Vagina (tissue), 2 donors: ENCODE measurements around the gene RRP12.

ENCODE experiments used
- POLR2A ChIP-seq, 2 donors: fragments of 450-650 bp; IDR thresholded peaks; one replicate each; pipeline ENCODE4 v1.6.1; 2017; ENCODE audit warnings: antibody characterized with exemption in 2 of 2, mild to moderate bottlenecking in 2 of 2, moderate library complexity in 2 of 2
- POLR2AphosphoS5 ChIP-seq, 2 donors: sonication (generic); formaldehyde crosslinking; IDR thresholded peaks; one replicate each; pipeline ENCODE4 v1.9.0; 2017; ENCODE audit warnings: antibody characterized with exemption in 2 of 2, mild to moderate bottlenecking in 2 of 2, low read depth in 1 of 2; ENCODE audit not compliant: insufficient read depth in 1 of 2
- TF ChIP-seq, protein P1 (sequence below), 3 experiments: fragments of 450-650 bp in 2 of 3; fragments of 200-600 bp in 1 of 3; sonication (generic) in 1 of 3; IDR thresholded peaks; one replicate each; pipeline ENCODE4 v1.5.1; 2017 to 2019; ENCODE audit warnings: antibody characterized with exemption in 3 of 3, mild to moderate bottlenecking in 2 of 3, moderate library complexity in 2 of 3

DNA sequence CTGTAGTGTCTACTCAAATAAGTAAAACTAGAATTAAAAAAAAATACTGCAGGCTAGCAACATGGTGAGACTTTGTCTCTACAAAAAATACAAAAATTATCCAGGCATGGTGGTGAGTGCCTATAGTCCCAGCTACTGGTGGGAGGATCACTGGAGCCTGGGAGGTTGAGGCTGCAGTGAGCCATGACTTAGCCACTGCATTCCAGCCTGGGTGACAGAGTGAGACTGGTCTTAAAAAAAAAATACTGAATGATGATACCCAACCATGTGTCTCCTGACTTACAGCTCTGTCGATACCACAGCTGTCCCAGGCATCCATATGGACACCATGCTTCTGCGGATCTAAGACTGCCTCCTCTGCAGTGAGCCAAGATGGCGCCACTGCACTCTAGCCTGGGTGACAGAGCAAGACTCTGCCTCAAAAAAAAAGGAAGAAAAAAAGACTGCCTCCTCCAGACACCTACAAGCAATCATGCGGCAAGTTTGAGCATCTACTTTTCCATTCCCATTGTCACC, 90.0 kb downstream of the RRP12 start:
- TF ChIP-seq POLR2A (IDR thresholded peaks at IDR 0.05), result no peak
- TF ChIP-seq, protein P1, sequence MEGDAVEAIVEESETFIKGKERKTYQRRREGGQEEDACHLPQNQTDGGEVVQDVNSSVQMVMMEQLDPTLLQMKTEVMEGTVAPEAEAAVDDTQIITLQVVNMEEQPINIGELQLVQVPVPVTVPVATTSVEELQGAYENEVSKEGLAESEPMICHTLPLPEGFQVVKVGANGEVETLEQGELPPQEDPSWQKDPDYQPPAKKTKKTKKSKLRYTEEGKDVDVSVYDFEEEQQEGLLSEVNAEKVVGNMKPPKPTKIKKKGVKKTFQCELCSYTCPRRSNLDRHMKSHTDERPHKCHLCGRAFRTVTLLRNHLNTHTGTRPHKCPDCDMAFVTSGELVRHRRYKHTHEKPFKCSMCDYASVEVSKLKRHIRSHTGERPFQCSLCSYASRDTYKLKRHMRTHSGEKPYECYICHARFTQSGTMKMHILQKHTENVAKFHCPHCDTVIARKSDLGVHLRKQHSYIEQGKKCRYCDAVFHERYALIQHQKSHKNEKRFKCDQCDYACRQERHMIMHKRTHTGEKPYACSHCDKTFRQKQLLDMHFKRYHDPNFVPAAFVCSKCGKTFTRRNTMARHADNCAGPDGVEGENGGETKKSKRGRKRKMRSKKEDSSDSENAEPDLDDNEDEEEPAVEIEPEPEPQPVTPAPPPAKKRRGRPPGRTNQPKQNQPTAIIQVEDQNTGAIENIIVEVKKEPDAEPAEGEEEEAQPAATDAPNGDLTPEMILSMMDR (IDR thresholded peaks at IDR 0.05), result no peak
- no peak for TF ChIP-seq POLR2AphosphoS5 (IDR thresholded peaks at IDR 0.05; ENCODE audit: insufficient read depth in 1 of 2, low read depth in 1 of 2)
